ENCODE measurements around the gene EXOC6B. TPM values are rescaled to one million over a fixed set of nuclear protein-coding genes. Genes with fewer than 3 reads are reported as not detected.

EXOC6B gene
- total RNA-seq, 1 donor, result 40.2 TPM

- DNase-seq (ENCODE audit: low read depth), result no peak
- no peak overlapping the region for H3K4me3 ChIP-seq (ENCODE audit: low read depth, low read length)
- TF ChIP-seq, protein P1, sequence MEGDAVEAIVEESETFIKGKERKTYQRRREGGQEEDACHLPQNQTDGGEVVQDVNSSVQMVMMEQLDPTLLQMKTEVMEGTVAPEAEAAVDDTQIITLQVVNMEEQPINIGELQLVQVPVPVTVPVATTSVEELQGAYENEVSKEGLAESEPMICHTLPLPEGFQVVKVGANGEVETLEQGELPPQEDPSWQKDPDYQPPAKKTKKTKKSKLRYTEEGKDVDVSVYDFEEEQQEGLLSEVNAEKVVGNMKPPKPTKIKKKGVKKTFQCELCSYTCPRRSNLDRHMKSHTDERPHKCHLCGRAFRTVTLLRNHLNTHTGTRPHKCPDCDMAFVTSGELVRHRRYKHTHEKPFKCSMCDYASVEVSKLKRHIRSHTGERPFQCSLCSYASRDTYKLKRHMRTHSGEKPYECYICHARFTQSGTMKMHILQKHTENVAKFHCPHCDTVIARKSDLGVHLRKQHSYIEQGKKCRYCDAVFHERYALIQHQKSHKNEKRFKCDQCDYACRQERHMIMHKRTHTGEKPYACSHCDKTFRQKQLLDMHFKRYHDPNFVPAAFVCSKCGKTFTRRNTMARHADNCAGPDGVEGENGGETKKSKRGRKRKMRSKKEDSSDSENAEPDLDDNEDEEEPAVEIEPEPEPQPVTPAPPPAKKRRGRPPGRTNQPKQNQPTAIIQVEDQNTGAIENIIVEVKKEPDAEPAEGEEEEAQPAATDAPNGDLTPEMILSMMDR (IDR thresholded peaks at IDR 0.05; ENCODE audit: insufficient read depth, low read depth, low read length), result no peak
Observed at GRCh38 chr2:72134408-72134996, 691.3 kb downstream of the EXOC6B start.

DNA sequence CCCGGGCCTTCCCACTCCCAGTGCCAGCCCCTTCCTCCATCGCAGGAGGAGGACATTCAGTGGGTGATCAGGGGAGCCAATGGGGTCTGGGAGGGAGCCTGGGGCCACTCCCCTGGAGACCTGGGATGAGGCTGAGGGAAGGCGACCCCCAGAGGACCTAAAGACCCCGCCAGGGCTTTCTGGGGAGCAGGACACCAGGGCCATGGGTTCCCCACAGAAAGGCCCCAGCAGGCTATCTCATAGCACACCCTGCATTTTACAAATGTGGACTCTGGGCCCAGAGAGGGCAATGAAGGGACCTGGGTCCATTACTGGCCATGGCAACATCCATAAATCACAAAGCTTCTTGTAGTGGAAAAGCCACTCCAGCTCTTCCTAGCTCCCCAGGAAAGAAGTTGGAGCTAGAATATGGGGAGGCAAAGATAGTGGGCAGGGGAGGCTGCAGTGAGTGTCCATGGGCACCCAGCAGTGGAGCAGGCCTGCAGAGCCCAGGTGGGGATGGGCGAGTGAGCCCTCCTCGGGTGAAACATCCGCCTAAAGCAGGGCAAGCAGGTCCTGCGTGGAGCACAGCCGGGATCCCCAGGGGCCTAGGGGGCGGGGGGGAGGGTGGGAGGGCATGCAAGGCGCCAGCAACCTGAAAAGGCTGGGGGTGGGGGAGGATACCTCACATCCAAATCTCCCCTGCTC, 692.0 kb downstream of the EXOC6B start:
- no peak overlapping the region for H3K4me3 ChIP-seq (ENCODE audit: low read depth, low read length)
- TF ChIP-seq, protein P1 (IDR thresholded peaks at IDR 0.05; ENCODE audit: insufficient read depth, low read depth, low read length), result no peak
- no peak for DNase-seq (ENCODE audit: low read depth)

DNA sequence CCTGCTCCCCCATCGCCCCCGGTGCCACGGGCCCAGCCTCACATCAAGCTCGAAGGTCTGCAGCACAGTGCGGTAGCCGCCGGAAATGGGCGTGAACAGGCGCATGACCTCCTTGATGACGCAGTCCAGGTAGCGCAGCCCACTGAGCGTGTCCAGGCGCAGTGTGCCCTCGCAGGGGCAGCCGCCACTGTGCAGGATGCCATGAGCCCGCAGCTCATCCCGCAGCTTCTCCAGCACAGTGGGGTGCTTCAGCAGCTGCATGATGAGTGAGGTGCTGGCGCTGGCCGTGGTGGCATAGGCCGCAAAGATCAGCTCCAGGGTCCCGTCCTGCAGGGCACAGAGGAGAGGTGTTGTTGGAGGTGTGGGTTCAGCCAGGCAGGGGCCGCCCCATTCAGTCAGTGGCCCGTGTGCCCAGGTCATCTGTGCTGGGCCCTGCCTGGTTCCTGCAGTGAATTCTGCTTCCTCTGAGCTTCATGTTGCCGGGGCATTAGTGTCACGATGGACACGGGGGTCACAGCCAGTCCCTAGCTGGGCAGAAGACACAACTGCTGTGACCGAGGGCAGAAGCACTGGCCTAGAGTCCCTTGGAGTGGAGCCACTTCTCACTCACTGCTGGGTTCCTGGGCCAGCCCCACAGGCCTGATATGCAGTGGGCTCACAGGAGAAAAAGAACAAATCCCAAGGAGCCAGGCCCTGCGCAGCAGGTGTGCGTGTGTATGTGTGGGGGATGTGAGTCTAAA, 692.7 kb downstream of the EXOC6B start:
- DNase-seq (ENCODE audit: low read depth), result no peak
- TF ChIP-seq, protein P1 (IDR thresholded peaks at IDR 0.05; ENCODE audit: insufficient read depth, low read depth, low read length), result no peak
- no peak overlapping the region for H3K4me3 ChIP-seq (ENCODE audit: low read depth, low read length)

DNA sequence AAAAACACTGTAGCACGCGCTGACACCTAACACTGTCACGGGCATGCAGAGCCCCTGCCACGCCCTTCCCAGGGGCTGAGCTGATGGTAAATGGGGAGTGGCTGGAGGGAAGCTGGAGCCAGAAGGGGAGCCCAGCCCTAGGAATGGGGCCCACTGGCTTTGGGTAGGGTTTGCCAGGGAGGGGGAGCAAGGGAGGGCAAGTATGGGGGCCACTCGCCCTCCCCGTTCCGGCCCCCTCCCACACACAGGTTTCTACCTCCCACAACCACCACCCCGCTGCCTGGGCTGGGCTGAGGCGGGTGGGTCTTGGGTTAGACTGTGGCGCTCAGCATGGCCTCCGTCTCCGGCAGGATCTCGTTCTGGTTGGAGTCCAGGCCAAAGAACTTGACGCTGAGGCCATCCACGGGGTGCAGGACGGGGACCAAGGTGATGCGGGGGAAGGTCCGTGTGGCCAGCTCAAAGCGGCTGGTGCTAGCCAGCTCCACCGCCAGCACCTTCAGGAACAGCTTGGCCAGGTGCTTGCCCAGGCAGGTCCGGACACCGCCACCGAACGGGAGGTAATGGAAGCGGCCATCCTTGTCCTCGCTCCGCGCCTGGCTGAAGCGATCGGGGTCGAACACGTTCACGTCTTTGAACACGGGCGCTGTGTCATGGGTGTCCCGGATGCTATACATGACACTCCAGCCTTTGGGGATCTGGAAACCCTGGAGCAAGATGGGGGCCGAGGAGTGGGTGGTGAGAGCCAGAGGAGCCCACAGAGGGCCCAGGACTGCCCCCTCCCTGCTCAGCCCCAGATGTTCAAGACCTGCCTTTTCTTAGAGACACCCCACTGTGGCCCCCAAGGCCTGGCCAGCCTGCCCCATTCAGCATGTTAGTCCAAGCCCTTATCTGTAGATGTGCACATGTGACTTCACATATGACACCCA, 693.7 kb downstream of the EXOC6B start:
- H3K4me3 ChIP-seq (ENCODE audit: low read depth, low read length), result no peak overlapping the region
- TF ChIP-seq, protein P1 (IDR thresholded peaks at IDR 0.05; ENCODE audit: insufficient read depth, low read depth, low read length), result no peak
- DNase-seq (ENCODE audit: low read depth), result no peak

GRCh38 chr2:72131371-72131891, 694.4 kb downstream of the EXOC6B start:
- TF ChIP-seq, protein P1 (IDR thresholded peaks at IDR 0.05; ENCODE audit: insufficient read depth, low read depth, low read length), result no peak
- no peak overlapping the region for H3K4me3 ChIP-seq (ENCODE audit: low read depth, low read length)
- no peak for DNase-seq (ENCODE audit: low read depth)
